CD4-positive, alpha-beta T cell (primary cell): Measurements from ENCODE around the gene HFE. TPM values are rescaled to one million over a fixed set of nuclear protein-coding genes. Genes with fewer than 3 reads are reported as not detected.

ENCODE experiments used
- ATAC-seq: fragments of 200-7000 bp; cut with Tn5 transposase; one replicate; pipeline ENCODE4 v1.10.0; 2022; ENCODE audit warnings: mild to moderate bottlenecking; ENCODE audit not compliant: poor library complexity
- CTCF ChIA-PET: fragments of 350-600 bp; sonication (Branson Sonifier 250); formaldehyde crosslinking; loops from one replicate; lab custom pipeline; 2021; ENCODE audit warnings: antibody characterized with exemption, inconsistent platforms; lab: Charles Lee
- POLR2A ChIA-PET: fragments of 350-600 bp; sonication (Branson Sonifier 250); formaldehyde crosslinking; loops from one replicate; lab custom pipeline; 2021; ENCODE audit warnings: antibody characterized with exemption, inconsistent platforms; lab: Charles Lee
- DNase-seq, 14 experiments: peaks; one replicate each; pipeline ENCODE4 v3.0.0-alpha.2; 2013 to 2020; ENCODE audit warnings: mixed read lengths in 2 of 14
- H3K27ac ChIP-seq, 2 donors: one replicate each; pipeline versions ENCODE4 v1.5.1 to v1.7.0; 2013; ENCODE audit warnings: low read length in 2 of 2, low read depth in 1 of 2, mild to moderate bottlenecking in 1 of 2
- H3K27me3 ChIP-seq, 2 experiments: 1 replicate in 1 of 2; 2 replicates in 1 of 2; pipeline versions ENCODE4 v1.6.1 to v1.7.0; 2013; ENCODE audit warnings: low read length in 2 of 2, control low read depth in 1 of 2, mild to moderate bottlenecking in 1 of 2, moderate library complexity in 1 of 2; ENCODE audit not compliant: insufficient read depth in 2 of 2, control insufficient read depth in 1 of 2
- H3K36me3 ChIP-seq: one replicate; pipeline ENCODE4 v1.6.1; 2013; ENCODE audit warnings: low read length, control low read depth; ENCODE audit not compliant: insufficient read depth
- H3K4me1 ChIP-seq: one replicate; pipeline ENCODE4 v1.6.1; 2013; ENCODE audit warnings: low read length, control low read depth; ENCODE audit not compliant: insufficient read depth
- H3K4me3 ChIP-seq: one replicate; pipeline ENCODE4 v1.5.1; 2013; ENCODE audit warnings: mild to moderate bottlenecking, low read length, moderate library complexity
- H3K9me3 ChIP-seq, 2 experiments: 1 replicate in 1 of 2; 2 replicates in 1 of 2; pipeline versions ENCODE4 v1.6.1 to v1.7.0; 2013; ENCODE audit warnings: low read length in 2 of 2, mild to moderate bottlenecking in 2 of 2, control low read depth in 1 of 2, moderate library complexity in 1 of 2; ENCODE audit not compliant: control insufficient read depth in 1 of 2, insufficient read depth in 1 of 2
- H3K27ac Mint-ChIP-seq: one replicate; pipeline ENCODE4 v1.8.0; 2020; ENCODE audit warnings: mixed read lengths
- H3K27me3 Mint-ChIP-seq: one replicate; pipeline ENCODE4 v1.8.0; 2021; ENCODE audit warnings: mixed read lengths
- H3K36me3 Mint-ChIP-seq: one replicate; pipeline ENCODE4 v1.8.0; 2021; ENCODE audit warnings: low read depth, mixed read lengths
- H3K4me1 Mint-ChIP-seq: one replicate; pipeline ENCODE4 v1.8.0; 2021; ENCODE audit warnings: low read depth, mixed read lengths
- H3K4me3 Mint-ChIP-seq: one replicate; pipeline ENCODE4 v1.8.0; 2020; ENCODE audit warnings: mild to moderate bottlenecking, mixed read lengths
- H3K9me3 Mint-ChIP-seq: one replicate; pipeline ENCODE4 v1.8.0; 2020; ENCODE audit warnings: mixed read lengths
- intact Hi-C, 2 experiments: fragments of 100-400 bp; cut with DNase I in 1 of 2; cut with micrococcal nuclease in 1 of 2; formaldehyde crosslinking; loops; one replicate each; pipeline versions ENCODE4 v1.15.1 to v1.9.0; 2023 to 2025; cut with DNase I, micrococcal nuclease
- total RNA-seq, 174 experiments: library from RNA in 2 of 174; stranded (reverse) in 2 of 174; gene quantifications; one replicate each; pipeline ENCODE4 v1.2.3 and lab custom pipeline; 2021 to 2026
- TF ChIP-seq, protein P1 (sequence below): fragments of 200-600 bp; IDR thresholded peaks from one replicate; pipeline ENCODE4 v1.8.0; 2022; ENCODE audit warnings: antibody characterized with exemption, mild to moderate bottlenecking

Gene HFE
- total RNA-seq, 2 experiments from 2014 or later = 0.08 to 0.28 TPM

DNA sequence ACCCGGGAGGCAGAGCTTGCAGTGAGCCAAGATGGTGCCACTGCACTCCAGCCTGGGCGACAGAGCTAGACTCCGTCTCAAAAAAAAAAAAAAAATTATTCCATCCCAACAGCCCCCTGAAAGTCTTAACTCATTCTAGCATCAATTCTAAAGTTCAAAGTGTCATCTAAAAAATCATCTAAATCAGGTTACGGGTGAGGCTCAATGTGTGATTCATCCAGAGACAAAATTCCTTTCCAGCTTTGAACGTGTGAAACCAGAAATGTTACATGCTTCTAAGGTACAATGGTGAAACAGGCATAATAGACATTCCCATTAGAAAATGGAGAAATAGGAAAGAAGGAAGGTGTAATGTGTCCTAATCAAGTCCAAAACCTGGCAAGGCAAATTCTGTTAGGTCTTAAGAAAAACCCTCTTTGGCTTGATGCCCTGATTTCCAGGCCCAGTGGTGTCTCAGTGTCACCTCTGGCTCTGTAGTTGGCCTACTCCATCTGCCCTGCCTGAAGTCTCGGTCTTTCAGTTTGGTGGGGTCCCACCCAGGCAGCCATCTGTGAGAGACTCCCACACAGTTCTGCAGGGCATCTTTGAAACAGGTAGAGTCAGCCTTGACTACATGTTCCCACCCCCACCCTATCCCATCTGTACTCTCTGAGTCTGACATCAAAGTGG is 43.5 kb downstream of the HFE start:
- no peak overlapping the region for H3K4me3 ChIP-seq
- peaks cover 28% of the 10 kb centered on the region for H3K36me3 ChIP-seq
- Mint-ChIP-seq H3K9me3 (no peaks in the 10 kb centered on the region), H3K27me3 (no peaks in the 10 kb centered on the region), H3K4me1 (peaks cover 72% of the 10 kb centered on the region), H3K36me3 (peaks cover 70% of the 10 kb centered on the region), H3K4me3 (peak overlapping the region; percentile 9), H3K27ac (peak overlapping the region; percentile 2)
- TF ChIP-seq, protein P1, sequence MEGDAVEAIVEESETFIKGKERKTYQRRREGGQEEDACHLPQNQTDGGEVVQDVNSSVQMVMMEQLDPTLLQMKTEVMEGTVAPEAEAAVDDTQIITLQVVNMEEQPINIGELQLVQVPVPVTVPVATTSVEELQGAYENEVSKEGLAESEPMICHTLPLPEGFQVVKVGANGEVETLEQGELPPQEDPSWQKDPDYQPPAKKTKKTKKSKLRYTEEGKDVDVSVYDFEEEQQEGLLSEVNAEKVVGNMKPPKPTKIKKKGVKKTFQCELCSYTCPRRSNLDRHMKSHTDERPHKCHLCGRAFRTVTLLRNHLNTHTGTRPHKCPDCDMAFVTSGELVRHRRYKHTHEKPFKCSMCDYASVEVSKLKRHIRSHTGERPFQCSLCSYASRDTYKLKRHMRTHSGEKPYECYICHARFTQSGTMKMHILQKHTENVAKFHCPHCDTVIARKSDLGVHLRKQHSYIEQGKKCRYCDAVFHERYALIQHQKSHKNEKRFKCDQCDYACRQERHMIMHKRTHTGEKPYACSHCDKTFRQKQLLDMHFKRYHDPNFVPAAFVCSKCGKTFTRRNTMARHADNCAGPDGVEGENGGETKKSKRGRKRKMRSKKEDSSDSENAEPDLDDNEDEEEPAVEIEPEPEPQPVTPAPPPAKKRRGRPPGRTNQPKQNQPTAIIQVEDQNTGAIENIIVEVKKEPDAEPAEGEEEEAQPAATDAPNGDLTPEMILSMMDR = no peak
- H3K27ac ChIP-seq = no peak overlapping the region
- ChIA-PET POLR2A (interaction anchor here (0.7 to 13.5 kb wide), 4 partner anchors 16 to 68 kb away, joined by 4 to 3030 read pairs (median 9); a partner anchor contains a TSS), CTCF (interaction anchor here (0.6 kb wide), 1 partner anchor 113 kb away, joined by 3 read pairs; no protein-coding TSS in a partner anchor)
- intact Hi-C loops = no loop called here
- DNase-seq (no peak), ATAC-seq (no peak)
- no peaks in the 10 kb centered on the region for H3K9me3 ChIP-seq
- peaks cover 21% of the 10 kb centered on the region for H3K4me1 ChIP-seq
- H3K27me3 ChIP-seq = no peaks in the 10 kb centered on the region

DNA sequence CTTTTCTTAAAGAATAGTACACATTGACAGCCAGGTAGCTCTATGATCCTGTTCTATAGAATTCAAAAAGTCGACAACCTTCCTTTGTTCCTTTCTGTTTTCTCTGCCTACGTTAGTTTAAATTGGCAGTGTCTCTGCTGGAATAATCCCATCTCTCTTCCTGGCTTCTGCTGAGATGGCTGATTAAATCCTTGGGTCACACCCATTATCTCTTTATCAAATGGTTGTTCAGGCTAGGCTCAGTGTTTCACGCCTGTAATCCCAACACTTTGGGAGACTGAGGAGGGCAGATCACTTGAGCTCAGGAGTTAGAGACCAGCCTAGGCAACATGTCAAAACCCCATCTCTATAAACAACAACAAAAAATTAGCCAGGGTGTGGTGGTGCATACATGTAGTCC is 44.4 kb downstream of the HFE start:
- Mint-ChIP-seq H3K9me3 (no peaks in the 10 kb centered on the region), H3K27ac (no peak overlapping the region), H3K27me3 (no peaks in the 10 kb centered on the region), H3K4me3 (no peak overlapping the region), H3K36me3 (peaks cover 65% of the 10 kb centered on the region), H3K4me1 (peaks cover 73% of the 10 kb centered on the region)
- TF ChIP-seq, protein P1 = no peak
- DNase-seq (no peak), ATAC-seq (no peak)
- peaks cover 21% of the 10 kb centered on the region for H3K4me1 ChIP-seq
- intact Hi-C loops = no loop called here
- no peak overlapping the region for H3K4me3 ChIP-seq
- H3K27ac ChIP-seq = no peak overlapping the region
- H3K27me3 ChIP-seq = no peaks in the 10 kb centered on the region
- no peaks in the 10 kb centered on the region for H3K9me3 ChIP-seq
- H3K36me3 ChIP-seq = peaks cover 28% of the 10 kb centered on the region
- ChIA-PET POLR2A (interaction anchor here (0.8 to 13.5 kb wide), 4 partner anchors 27 to 67 kb away, joined by 4 to 3030 read pairs (median 9); a partner anchor contains a TSS), CTCF (no interaction called here)

DNA sequence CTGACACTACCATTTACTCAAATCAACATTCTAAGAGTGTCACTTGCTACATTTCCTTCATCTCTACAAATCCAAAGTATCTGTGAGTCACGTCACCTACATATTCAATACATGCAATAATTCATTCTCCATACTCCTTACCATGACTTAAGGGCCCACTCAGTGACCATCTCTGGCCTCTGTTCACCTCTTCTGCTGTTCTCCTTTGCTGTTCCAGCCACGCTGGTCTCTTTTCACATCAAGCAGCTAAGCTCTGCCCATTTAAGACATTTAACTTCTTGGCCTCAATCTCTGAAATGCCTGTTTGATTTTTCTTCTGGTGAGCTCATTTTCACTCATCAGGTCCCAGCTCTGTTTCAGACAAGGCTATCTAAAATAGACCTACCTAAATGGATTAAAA is 46.5 kb downstream of the HFE start:
- POLR2A ChIA-PET = interaction anchor here (2.7 to 13.5 kb wide), 2 partner anchors 9 to 25 kb away, joined by 33 to 3030 read pairs; a partner anchor contains a TSS
- CTCF ChIA-PET = interaction anchor here (0.9 kb wide), 1 partner anchor 10 kb away, joined by 3 read pairs; a partner anchor contains a TSS
- H3K27ac Mint-ChIP-seq = peak overlapping the region; percentile 0

More for the DNA sequence above, 46.5 kb downstream of the HFE start:
- H3K27me3 ChIP-seq = no peaks in the 10 kb centered on the region
- H3K27ac ChIP-seq = no peak overlapping the region
- ATAC-seq = no peak
- no peak overlapping the region for H3K4me3 Mint-ChIP-seq
- H3K4me1 ChIP-seq = peaks cover 10% of the 10 kb centered on the region
- H3K9me3 ChIP-seq = no peaks in the 10 kb centered on the region
- intact Hi-C loops = no loop called here
- H3K9me3 Mint-ChIP-seq = no peaks in the 10 kb centered on the region
- no peak for DNase-seq
- peaks cover 21% of the 10 kb centered on the region for H3K36me3 ChIP-seq
- H3K27me3 Mint-ChIP-seq = no peaks in the 10 kb centered on the region
- peaks cover 57% of the 10 kb centered on the region for H3K4me1 Mint-ChIP-seq
- no peak overlapping the region for H3K4me3 ChIP-seq
- peaks cover 53% of the 10 kb centered on the region for H3K36me3 Mint-ChIP-seq
- TF ChIP-seq, protein P1 = no peak
